PC-9 (cell line): Measurements from ENCODE around the gene ADM5.

Experiments
- CTCF ChIP-seq: fragments of 200-600 bp; sonication (generic); conservative IDR thresholded peaks from 2 replicates; pipeline ENCODE4 v1.6.1; 2017; ENCODE audit warnings: mixed run types, antibody characterized with exemption, mild to moderate bottlenecking, moderate library complexity
- EZH2 ChIP-seq: fragments of 200-600 bp; sonication (generic); IDR thresholded peaks from 2 replicates; pipeline ENCODE4 v1.8.0; 2017; ENCODE audit warnings: antibody characterized with exemption, low read depth

- TF ChIP-seq CTCF (no peak), EZH2 (no peak)
Observed at GRCh38 chr19:49727217-49728030, 38.0 kb downstream of the ADM5 start.
